ENCODE results near the gene UMPS. TPM values are rescaled to one million over a fixed set of nuclear protein-coding genes. Genes with fewer than 3 reads are reported as not detected.
A peak's percentile ranks its signal among the peaks of the same experiment; 100 is the strongest.

The UMPS gene
- total RNA-seq, 2 experiments from 2014 or later = 29.6 to 34.1 TPM

DNA sequence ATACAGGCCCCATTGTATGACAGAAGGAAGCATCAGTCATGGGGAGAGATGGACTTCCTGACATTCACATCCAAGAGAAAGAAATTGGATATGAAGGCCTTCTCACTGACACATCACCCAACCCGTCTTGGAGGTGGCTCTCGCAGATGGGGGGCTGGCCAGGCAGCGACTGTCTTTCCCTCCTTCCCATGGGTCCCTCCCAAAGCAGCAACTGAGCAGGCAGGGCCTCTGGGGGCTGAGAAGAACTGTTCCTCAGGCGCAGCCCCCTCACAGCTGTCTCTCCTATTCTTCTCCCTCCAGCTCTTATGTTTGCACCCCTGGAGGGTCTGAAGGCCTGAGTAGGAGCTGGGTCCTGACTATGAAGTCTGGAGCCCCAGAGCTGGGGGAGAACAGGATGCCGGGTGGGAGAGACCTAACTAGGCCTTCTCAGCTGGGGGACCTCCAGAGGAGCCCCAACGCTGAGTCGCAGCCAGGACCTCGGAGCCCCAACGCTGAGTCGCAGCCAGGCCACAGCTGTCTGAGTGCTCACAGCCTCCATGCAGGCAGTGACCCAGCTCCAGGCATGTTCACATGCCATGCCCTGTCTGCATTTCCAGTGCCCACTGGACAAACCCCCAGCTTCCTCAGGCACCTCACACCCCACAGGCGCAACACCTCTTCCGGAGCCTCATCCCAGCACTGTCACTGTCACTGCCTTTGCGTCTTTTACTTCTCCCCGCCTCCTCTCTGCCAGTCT lies 29.6 kb downstream of the UMPS start:
- H3K27ac Mint-ChIP-seq = no peak overlapping the region
- no peaks in the 10 kb centered on the region for H3K9me3 Mint-ChIP-seq
- no peaks in the 10 kb centered on the region for H3K27me3 Mint-ChIP-seq (ENCODE audit: low read depth)
- peaks cover 7% of the 10 kb centered on the region for H3K4me1 Mint-ChIP-seq (ENCODE audit: low read depth)
- no peak for DNase-seq
- CTCF ChIA-PET = interaction anchor here (0.6 to 6.7 kb wide), 19 partner anchors 12 to 754 kb away, joined by 3 to 156 read pairs (median 6); partner anchors contain the start of gene UMPS
- no peaks in the 10 kb centered on the region for H3K36me3 Mint-ChIP-seq (ENCODE audit: low read depth)
- no peak overlapping the region for H3K4me3 Mint-ChIP-seq
- intact Hi-C loops (cut with micrococcal nuclease) = loop anchor here (2.0 to 5.0 kb wide), 2 partner anchors 442 to 825 kb away; no protein-coding TSS in a partner anchor

DNA sequence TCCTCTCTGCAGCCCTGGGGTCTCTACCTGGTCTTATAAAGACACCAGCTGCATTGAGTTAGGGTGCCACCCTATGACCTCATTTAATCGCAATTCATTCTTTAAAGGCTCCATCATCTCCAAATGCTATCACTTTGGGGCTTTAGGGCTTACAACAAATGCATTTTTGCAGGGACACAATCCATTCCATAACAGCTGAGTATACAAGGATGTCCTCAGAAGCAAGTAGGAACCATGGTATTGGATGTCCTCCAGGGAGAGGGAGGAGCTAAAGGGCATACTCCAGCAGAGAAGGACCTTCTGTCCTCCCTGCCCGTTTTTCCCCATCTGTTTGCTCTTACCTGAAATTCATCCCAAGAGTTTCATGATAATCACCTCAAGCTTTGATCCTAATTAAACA lies 30.3 kb downstream of the UMPS start:
- Mint-ChIP-seq H3K36me3 (ENCODE audit: low read depth) (no peaks in the 10 kb centered on the region), H3K27ac (no peak overlapping the region), H3K4me1 (ENCODE audit: low read depth) (peaks cover 7% of the 10 kb centered on the region), H3K27me3 (ENCODE audit: low read depth) (no peaks in the 10 kb centered on the region), H3K9me3 (no peaks in the 10 kb centered on the region), H3K4me3 (no peak overlapping the region)
- CTCF ChIA-PET = interaction anchor here (0.6 to 6.7 kb wide), 49 partner anchors 8 to 1409 kb away, joined by 3 to 156 read pairs (median 4); partner anchors contain the start of gene UMPS
- no peak for DNase-seq
- intact Hi-C loops (cut with micrococcal nuclease) = loop anchor here (2.0 to 5.0 kb wide), 2 partner anchors 442 to 824 kb away; no protein-coding TSS in a partner anchor

DNA sequence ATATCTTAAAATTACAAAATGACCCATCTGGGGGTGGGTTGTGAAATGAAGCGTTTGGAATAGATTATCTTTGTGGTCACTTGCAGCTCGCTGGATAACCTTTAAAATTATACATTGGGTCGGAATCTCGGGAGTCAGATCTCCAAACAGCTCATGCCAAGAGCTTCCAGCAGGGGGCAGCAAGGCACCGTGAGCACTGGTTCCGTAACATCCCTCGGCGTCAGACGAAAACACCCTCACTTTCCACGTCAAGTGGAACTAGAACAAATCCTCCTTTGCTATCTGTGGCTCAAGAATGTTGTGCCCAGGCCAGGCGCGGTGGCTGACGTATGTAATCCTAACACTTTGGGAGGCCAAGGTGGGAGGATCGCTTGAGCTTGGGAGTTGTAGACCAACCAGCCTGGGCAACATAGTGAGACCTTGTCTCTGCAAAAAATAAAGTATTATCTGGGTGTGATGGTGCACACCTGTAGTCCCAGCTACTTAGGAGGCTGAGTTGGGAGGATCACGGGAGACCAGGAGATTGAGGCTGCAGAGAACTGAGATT lies 31.1 kb downstream of the UMPS start:
- CTCF ChIA-PET = interaction anchor here (0.7 to 6.7 kb wide), 37 partner anchors 9 to 822 kb away, joined by 3 to 156 read pairs (median 4); partner anchors contain the start of gene UMPS
- H3K9me3 Mint-ChIP-seq = no peaks in the 10 kb centered on the region
- H3K4me3 Mint-ChIP-seq = peak overlapping the region; percentile 44
- intact Hi-C loops (cut with micrococcal nuclease) = loop anchor here (1.0 to 5.0 kb wide), 3 partner anchors 140 to 823 kb away; no protein-coding TSS in a partner anchor
- peaks cover 7% of the 10 kb centered on the region for H3K4me1 Mint-ChIP-seq (ENCODE audit: low read depth)
- no peak overlapping the region for H3K27ac Mint-ChIP-seq
- no peaks in the 10 kb centered on the region for H3K36me3 Mint-ChIP-seq (ENCODE audit: low read depth)
- H3K27me3 Mint-ChIP-seq (ENCODE audit: low read depth) = no peaks in the 10 kb centered on the region
- DNase-seq = peak; percentile 87

DNA sequence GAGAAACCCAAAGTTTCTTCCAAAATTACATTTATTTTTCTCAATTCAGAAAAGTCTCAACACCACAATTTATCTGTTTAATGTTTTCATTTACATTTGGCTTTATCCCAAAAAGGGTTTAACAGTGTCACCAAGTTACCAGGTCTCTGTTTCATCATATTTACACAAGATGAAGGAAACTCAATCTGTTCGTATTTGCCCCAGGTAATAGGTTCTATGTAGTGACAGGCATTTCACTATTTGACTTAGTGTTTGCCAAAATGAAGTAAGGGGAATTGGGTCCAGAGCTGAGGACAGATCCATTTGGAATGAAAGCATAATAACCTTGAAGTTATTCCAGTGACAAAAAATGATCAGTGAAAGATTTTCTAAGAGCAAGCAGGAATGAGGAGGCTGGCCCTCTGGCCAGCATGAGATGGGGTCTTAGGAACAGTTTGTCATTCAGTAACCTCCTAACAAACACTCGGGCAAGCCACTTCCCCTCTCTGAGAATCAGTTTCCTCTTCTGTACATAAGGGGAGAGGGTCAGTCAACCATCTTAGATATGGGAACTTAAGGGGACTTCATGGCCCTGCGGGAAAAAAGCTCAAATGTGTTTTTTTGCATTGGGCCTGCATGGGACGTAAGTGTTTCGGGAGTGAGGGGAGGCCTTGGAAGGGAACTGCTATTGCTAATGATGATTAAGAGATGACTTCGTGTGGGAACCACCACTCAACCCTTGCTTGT lies 31.8 kb downstream of the UMPS start:
- Mint-ChIP-seq H3K27me3 (ENCODE audit: low read depth) (no peaks in the 10 kb centered on the region), H3K27ac (no peak overlapping the region), H3K9me3 (no peaks in the 10 kb centered on the region)

DNA sequence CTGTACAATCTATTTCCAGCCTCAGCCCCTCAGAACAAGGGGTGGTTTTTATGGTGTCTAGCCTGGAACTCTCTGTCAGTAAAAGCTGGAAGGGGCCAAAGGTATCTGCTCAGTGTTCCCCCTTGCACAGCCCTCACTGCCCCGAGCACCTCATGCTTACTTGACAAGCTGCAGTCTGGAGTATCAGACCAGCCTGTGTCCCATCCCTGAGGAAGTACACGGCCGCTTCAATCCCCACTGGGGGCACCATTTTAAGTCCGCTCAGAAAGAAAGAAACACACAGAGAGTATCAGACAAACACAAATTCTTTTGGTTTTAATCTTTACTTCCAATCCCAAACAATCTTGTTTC lies 32.4 kb downstream of the UMPS start:
- DNase-seq = no peak
- no peaks in the 10 kb centered on the region for H3K27me3 Mint-ChIP-seq (ENCODE audit: low read depth)
- no peak overlapping the region for H3K27ac Mint-ChIP-seq
- CTCF ChIA-PET = interaction anchor here (2.8 to 6.7 kb wide), 2 partner anchors 135 to 142 kb away, joined by 29 to 156 read pairs; no protein-coding TSS in a partner anchor
- intact Hi-C loops (cut with micrococcal nuclease) = loop anchor here (2.0 to 5.0 kb wide), 2 partner anchors 440 to 674 kb away; no protein-coding TSS in a partner anchor
- peaks cover 7% of the 10 kb centered on the region for H3K4me1 Mint-ChIP-seq (ENCODE audit: low read depth)
- no peaks in the 10 kb centered on the region for H3K9me3 Mint-ChIP-seq
- H3K4me3 Mint-ChIP-seq = no peak overlapping the region
- no peaks in the 10 kb centered on the region for H3K36me3 Mint-ChIP-seq (ENCODE audit: low read depth)

More for the DNA sequence above, 31.8 kb downstream of the UMPS start:
- Mint-ChIP-seq H3K4me3 (no peak overlapping the region), H3K4me1 (ENCODE audit: low read depth) (peaks cover 7% of the 10 kb centered on the region), H3K36me3 (ENCODE audit: low read depth) (no peaks in the 10 kb centered on the region)
- DNase-seq = no peak
- CTCF ChIA-PET = interaction anchor here (0.6 to 6.7 kb wide), 15 partner anchors 8 to 282 kb away, joined by 3 to 156 read pairs (median 6); partner anchors contain the start of gene UMPS
- intact Hi-C loops (cut with micrococcal nuclease) = loop anchor here (1.0 to 5.0 kb wide), 4 partner anchors 139 to 823 kb away; no protein-coding TSS in a partner anchor

DNA sequence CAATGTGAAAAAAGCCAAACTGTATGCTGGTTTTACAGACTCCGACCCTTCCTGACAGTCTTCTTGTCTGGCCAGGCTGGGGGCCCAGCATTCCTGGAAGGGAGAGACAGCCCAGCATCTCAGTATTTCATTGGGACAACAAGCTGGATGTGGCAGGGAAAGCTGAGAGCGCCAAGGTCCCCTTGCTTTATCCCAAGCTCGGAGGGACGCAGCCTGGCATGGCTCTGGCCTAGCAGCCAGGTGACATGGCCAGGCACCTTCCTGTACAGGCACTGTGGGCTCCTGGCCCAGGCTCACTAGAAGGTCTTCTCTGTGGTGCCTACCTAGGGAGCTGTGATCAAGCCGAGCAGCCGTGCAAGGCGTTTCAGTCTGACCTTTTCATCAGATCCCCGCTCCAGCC lies 33.0 kb downstream of the UMPS start:
- intact Hi-C loops (cut with micrococcal nuclease) = loop anchor here (2.0 to 5.0 kb wide), 2 partner anchors 439 to 674 kb away; no protein-coding TSS in a partner anchor
- Mint-ChIP-seq H3K4me1 (ENCODE audit: low read depth) (peaks cover 7% of the 10 kb centered on the region), H3K27ac (no peak overlapping the region), H3K36me3 (ENCODE audit: low read depth) (no peaks in the 10 kb centered on the region), H3K4me3 (no peak overlapping the region), H3K27me3 (ENCODE audit: low read depth) (no peaks in the 10 kb centered on the region), H3K9me3 (no peaks in the 10 kb centered on the region)
- DNase-seq = no peak
- CTCF ChIA-PET = interaction anchor here (1.1 to 6.7 kb wide), 2 partner anchors 24 to 141 kb away, joined by 3 to 156 read pairs; no protein-coding TSS in a partner anchor

DNA sequence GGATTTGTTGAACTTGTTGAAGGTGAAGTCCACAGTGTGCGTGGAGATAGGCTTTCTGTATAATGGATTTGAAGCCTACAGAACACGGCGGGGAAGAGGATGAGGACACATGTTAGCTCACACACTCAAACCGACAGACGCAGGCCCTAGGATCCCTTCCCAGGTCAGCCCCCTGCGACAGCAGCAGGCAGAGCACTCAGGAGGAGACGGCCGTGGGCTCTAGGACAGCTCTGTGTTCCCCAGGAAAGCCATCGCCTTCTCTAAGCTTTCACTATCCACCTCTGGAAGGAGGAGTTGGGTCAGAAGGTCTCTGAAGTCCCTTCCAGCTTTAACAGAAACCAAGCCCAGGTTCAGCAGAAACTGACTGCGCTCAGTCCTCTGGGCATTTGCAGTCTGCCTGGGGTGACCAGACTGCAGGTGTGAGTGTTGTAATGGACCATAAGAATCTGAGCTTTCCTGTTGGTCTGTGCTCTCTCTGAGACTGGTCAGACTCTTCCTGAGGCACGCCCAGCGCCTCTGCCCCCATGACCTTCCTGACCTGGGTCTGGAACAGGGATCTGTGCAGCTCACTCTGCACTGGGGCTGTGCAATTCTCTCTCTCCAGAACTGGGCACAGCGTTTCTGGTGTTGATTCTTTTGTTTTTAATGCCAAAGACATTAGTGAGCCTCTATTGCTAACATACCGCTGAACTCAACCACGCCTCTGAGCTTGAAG lies 33.5 kb downstream of the UMPS start:
- peaks cover 5% of the 10 kb centered on the region for H3K4me1 Mint-ChIP-seq (ENCODE audit: low read depth)
- no peaks in the 10 kb centered on the region for H3K9me3 Mint-ChIP-seq
- no peaks in the 10 kb centered on the region for H3K27me3 Mint-ChIP-seq (ENCODE audit: low read depth)
- DNase-seq = no peak
- CTCF ChIA-PET = interaction anchor here (1.1 to 6.7 kb wide), 2 partner anchors 23 to 141 kb away, joined by 3 to 156 read pairs; no protein-coding TSS in a partner anchor
- intact Hi-C loops (cut with micrococcal nuclease) = loop anchor here (2.0 to 5.0 kb wide), 2 partner anchors 438 to 673 kb away; no protein-coding TSS in a partner anchor
- no peaks in the 10 kb centered on the region for H3K36me3 Mint-ChIP-seq (ENCODE audit: low read depth)
- no peak overlapping the region for H3K4me3 Mint-ChIP-seq
- H3K27ac Mint-ChIP-seq = no peak overlapping the region

DNA sequence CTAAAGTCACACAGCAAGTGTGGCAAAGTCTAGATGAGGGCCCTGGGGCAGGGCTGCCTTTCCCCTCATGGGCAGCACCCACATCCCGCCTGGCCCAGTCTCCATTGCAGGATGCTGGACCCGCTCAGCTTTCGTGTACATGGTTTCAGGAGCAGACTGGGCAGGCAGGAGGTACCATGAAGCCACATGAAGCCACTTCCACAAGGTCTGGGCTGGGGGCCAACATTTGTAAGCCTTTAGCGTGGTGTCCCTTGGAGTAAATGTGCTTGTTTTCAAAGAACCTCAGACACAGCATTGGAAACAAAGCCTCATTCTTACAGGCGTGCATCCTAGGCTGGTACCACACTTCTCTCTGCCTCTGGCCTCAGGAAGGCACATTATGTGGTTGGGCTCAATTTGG lies 34.5 kb downstream of the UMPS start:
- intact Hi-C loops (cut with micrococcal nuclease) = loop anchor here (5.0 kb wide), 1 partner anchor 438 kb away; no protein-coding TSS in a partner anchor
- H3K27me3 Mint-ChIP-seq (ENCODE audit: low read depth) = no peaks in the 10 kb centered on the region
- no peaks in the 10 kb centered on the region for H3K36me3 Mint-ChIP-seq (ENCODE audit: low read depth)
- no peaks in the 10 kb centered on the region for H3K9me3 Mint-ChIP-seq
- CTCF ChIA-PET = interaction anchor here (0.6 to 1.1 kb wide), 2 partner anchors 136 to 1955 kb away, joined by 3 to 5 read pairs; no protein-coding TSS in a partner anchor
- DNase-seq = no peak
- H3K4me1 Mint-ChIP-seq (ENCODE audit: low read depth) = peaks cover 3% of the 10 kb centered on the region
- no peak overlapping the region for H3K27ac Mint-ChIP-seq
- H3K4me3 Mint-ChIP-seq = no peak overlapping the region

DNA sequence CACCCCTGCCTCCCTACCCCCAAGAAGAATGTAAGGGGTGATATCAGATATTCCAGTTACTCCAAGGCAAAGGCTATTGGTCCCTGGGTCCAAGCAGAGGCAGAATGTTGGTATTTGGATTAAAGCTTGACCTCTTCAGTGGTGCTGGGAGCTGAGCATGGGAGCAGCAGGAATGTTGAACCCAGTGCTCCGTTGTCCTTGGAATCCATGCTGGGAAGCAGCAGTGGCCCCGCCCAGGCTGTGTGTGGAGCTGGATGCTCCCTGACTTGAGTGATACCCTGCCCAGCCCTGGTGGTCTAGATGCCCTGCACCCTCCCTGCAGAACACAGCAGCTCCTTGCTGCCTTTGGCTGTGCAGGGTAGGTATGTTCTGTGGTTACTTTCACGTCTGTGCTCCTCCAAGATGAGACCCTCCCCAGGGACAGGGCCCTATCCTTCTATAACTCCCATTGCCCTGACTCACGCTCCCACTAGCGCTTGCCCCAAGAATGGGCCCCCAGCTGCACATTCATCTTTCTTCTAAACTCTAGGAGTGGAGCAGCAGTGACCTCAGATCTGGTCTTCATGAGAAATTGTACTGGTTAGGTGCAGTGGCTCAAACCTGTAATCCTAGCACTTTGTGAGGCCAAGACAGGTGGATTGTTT lies 35.1 kb downstream of the UMPS start:
- Mint-ChIP-seq H3K9me3 (no peaks in the 10 kb centered on the region), H3K27me3 (ENCODE audit: low read depth) (no peaks in the 10 kb centered on the region), H3K4me1 (ENCODE audit: low read depth) (peaks cover 3% of the 10 kb centered on the region), H3K4me3 (no peak overlapping the region), H3K27ac (no peak overlapping the region), H3K36me3 (ENCODE audit: low read depth) (no peaks in the 10 kb centered on the region)
- CTCF ChIA-PET = interaction anchor here (0.6 to 1.1 kb wide), 2 partner anchors 136 to 1954 kb away, joined by 3 to 5 read pairs; no protein-coding TSS in a partner anchor
- intact Hi-C loops (cut with micrococcal nuclease) = no loop called here
- no peak for DNase-seq

DNA sequence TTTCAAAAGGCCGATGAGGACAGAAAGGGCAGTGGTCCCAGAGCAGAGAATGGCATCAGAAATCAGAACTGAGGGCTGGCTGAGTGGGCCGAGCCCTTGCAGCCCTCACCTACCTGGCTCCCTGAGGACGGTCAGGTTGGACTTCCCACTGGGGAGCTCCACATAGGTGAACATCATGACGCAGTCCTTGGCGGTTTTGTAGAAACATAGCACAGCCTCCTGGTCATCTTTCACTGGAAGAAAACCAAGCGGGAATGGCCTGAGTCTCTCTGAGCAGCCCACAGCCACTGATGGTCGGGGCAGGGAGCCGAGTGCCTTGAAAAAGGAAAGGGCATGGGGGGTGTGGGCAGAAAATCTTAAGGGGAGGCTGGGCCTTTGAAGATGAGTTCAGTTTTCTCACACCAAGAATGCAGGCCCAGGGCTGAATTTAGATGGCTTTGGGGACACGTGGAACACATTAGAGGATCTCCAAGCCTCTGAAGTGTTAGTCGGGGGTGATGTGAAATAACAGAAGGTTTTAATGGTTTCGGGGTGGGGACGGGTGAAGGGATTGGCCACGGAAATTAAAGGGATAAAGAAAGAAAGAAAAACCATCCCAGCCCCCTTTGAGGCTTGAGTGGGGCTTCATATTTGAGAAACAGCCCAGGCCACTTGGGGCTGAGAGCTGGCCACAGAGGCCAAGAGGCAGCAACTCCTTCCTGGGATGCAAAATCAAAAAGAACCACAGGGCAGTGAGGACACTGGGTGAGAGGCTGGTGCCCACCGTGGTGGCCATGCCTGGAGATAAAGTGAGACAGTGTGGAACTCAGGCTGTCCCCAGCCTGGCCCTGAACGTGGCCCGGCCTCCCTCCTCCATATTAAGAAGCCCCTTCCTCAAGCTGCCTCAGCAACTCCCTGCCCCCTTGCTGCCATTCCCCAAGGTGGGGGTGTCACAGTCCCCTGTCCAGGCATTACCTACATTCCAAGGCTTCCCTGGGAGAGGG lies 36.2 kb downstream of the UMPS start:
- CTCF ChIA-PET = interaction anchor here (3.1 kb wide), 1 partner anchor 135 kb away, joined by 25 read pairs; no protein-coding TSS in a partner anchor
- no peak for DNase-seq
- no peak overlapping the region for H3K27ac Mint-ChIP-seq
- no peak overlapping the region for H3K4me3 Mint-ChIP-seq
- intact Hi-C loops (cut with micrococcal nuclease) = no loop called here
- H3K9me3 Mint-ChIP-seq = no peaks in the 10 kb centered on the region
- H3K36me3 Mint-ChIP-seq (ENCODE audit: low read depth) = no peaks in the 10 kb centered on the region
- peaks cover 1% of the 10 kb centered on the region for H3K27me3 Mint-ChIP-seq (ENCODE audit: low read depth)
- peaks cover under 1% of the 10 kb centered on the region for H3K4me1 Mint-ChIP-seq (ENCODE audit: low read depth)
